Keratinocyte (primary cell): Measurements from ENCODE around the gene TM4SF5. TPM values are rescaled to one million over a fixed set of nuclear protein-coding genes. Genes with fewer than 3 reads are reported as not detected.

Experiments
- DNase-seq: peaks from one replicate; pipeline ENCODE4 v3.0.0-alpha.2; 2011; ENCODE audit warnings: low read depth, missing footprints, low spot score
- FAIRE-seq: peaks from 2 replicates; lab custom pipeline; 2011; peaks lifted over from hg19 to GRCh38; lab: Jason Lieb, UNC
- H2AFZ ChIP-seq: 2 replicates; pipeline ENCODE4 v1.6.0; 2012; ENCODE audit warnings: low read length, control low read depth, inconsistent platforms; ENCODE audit not compliant: control insufficient read depth
- H3K27ac ChIP-seq: 2 replicates; pipeline ENCODE4 v1.5.1; 2011; ENCODE audit warnings: low read length; ENCODE audit not compliant: control insufficient read depth, insufficient read depth
- H3K27me3 ChIP-seq: 3 replicates; pipeline ENCODE4 v1.6.0; 2011; ENCODE audit warnings: low read length; ENCODE audit not compliant: control insufficient read depth, insufficient read depth; ENCODE audit errors: extremely low read depth
- H3K36me3 ChIP-seq, 2 experiments: 2 replicates in 1 of 2; 3 replicates in 1 of 2; pipeline ENCODE4 v1.5.1; 2011; ENCODE audit warnings: low read length in 2 of 2, mild to moderate bottlenecking in 1 of 2; ENCODE audit not compliant: control insufficient read depth in 2 of 2, insufficient read depth in 2 of 2; ENCODE audit errors: extremely low read depth in 1 of 2
- H3K4me1 ChIP-seq: 3 replicates; pipeline ENCODE4 v1.5.1; 2011; ENCODE audit warnings: low read length; ENCODE audit not compliant: control insufficient read depth, insufficient read depth; ENCODE audit errors: extremely low read depth
- H3K4me2 ChIP-seq: 3 replicates; pipeline ENCODE4 v1.6.0; 2011; ENCODE audit warnings: low read depth, low read length; ENCODE audit not compliant: control insufficient read depth, insufficient read depth; ENCODE audit errors: extremely low read depth
- H3K4me3 ChIP-seq, 3 experiments: fragments of 200-600 bp in 1 of 3; sonication (generic) in 1 of 3; 2 replicates in 2 of 3; 3 replicates in 1 of 3; pipeline ENCODE4 v1.5.1; 2011 to 2016; ENCODE audit warnings: low read length in 3 of 3, mild to moderate bottlenecking in 3 of 3, control low read depth in 2 of 3, inconsistent platforms in 1 of 3, low read depth in 1 of 3, mixed read lengths in 1 of 3, mixed run types in 1 of 3, moderate library complexity in 1 of 3; ENCODE audit not compliant: control insufficient read depth in 2 of 3, insufficient read depth in 2 of 3; ENCODE audit errors: extremely low read depth in 1 of 3
- H3K79me2 ChIP-seq: 2 replicates; pipeline ENCODE4 v1.6.0; 2012; ENCODE audit warnings: low read length; ENCODE audit not compliant: control insufficient read depth, insufficient read depth
- H3K9ac ChIP-seq: 3 replicates; pipeline ENCODE4 v1.6.0; 2011; ENCODE audit warnings: low read length; ENCODE audit not compliant: control insufficient read depth, insufficient read depth; ENCODE audit errors: extremely low read depth
- H3K9me1 ChIP-seq: 3 replicates; pipeline ENCODE4 v1.6.0; 2011; ENCODE audit warnings: low read length; ENCODE audit not compliant: control insufficient read depth, insufficient read depth; ENCODE audit errors: extremely low read depth
- H3K9me3 ChIP-seq: 2 replicates; pipeline ENCODE4 v1.5.1; 2012; ENCODE audit warnings: low read depth, low read length; ENCODE audit not compliant: control insufficient read depth
- H4K20me1 ChIP-seq: 3 replicates; pipeline ENCODE4 v1.6.0; 2011; ENCODE audit warnings: low read length; ENCODE audit not compliant: control insufficient read depth, insufficient read depth; ENCODE audit errors: extremely low read depth
- CTCF ChIP-seq, 3 experiments: IDR thresholded peaks in 1 of 3; conservative IDR thresholded peaks in 1 of 3; optimal IDR thresholded peaks in 1 of 3; 2 replicates in 2 of 3; 3 replicates in 1 of 3; pipeline versions ENCODE3 to v1.5.1; 2011; ENCODE audit warnings: low read length in 3 of 3, mild to moderate bottlenecking in 3 of 3, moderate library complexity in 2 of 3, control low read depth in 1 of 3, inconsistent platforms in 1 of 3; ENCODE audit not compliant: insufficient read depth in 2 of 3; ENCODE audit errors: extremely low read depth in 1 of 3
- EZH2 ChIP-seq: IDR thresholded peaks from one replicate; pipeline ENCODE4 v1.6.1; 2012; ENCODE audit warnings: inconsistent platforms, mild to moderate bottlenecking, low read length, moderate library complexity
- dilution Hi-C: fragments of 300-500 bp; cut with MboI; formaldehyde crosslinking; loops from one replicate; pipeline ENCODE4 v1.7.0; 2020; ENCODE audit warnings: low sequenced_read_pairs; ENCODE audit not compliant: extremely low pct_ligation_motif_present
- polyA plus RNA-seq, 5 experiments: library from polyadenylated mRNA; depleted of rRNA in 3 of 5; stranded (reverse) in 3 of 5; stranded (forward) in 1 of 5; unstranded in 1 of 5; fragments of >200 nt; gene quantifications; 1 replicate in 1 of 5; 2 replicates in 3 of 5; 3 replicates in 1 of 5; pipeline versions ENCODE4 v1.2.1 to v1.2.3, GENCODE V29; 2011 to 2012; ENCODE audit warnings: missing spikeins in 2 of 5, low read depth in 1 of 5, low replicate concordance in 1 of 5

The TM4SF5 gene
- polyA plus RNA-seq, 1 donor (not counting 4 experiments of a cell fraction or from before 2014, with no cell fraction given), result not detected

GRCh38 chr17:4742629-4743028, 29.1 kb upstream of the TM4SF5 start:
- FAIRE-seq, result no peak
- H3K4me1 ChIP-seq, result peaks cover 14% of the 10 kb centered on the region
- no peak overlapping the region for H3K27ac ChIP-seq
- peaks cover 20% of the 10 kb centered on the region for H3K27me3 ChIP-seq
- H3K4me2 ChIP-seq, result no peak overlapping the region
- dilution Hi-C loops, result no loop called here
- H3K9me3 ChIP-seq, result no peaks in the 10 kb centered on the region
- no peaks in the 10 kb centered on the region for H3K79me2 ChIP-seq
- no peak overlapping the region for H3K4me3 ChIP-seq
- DNase-seq, result no peak
- no peaks in the 10 kb centered on the region for H4K20me1 ChIP-seq
- H3K9ac ChIP-seq, result no peak overlapping the region
- H3K9me1 ChIP-seq, result peaks cover 2% of the 10 kb centered on the region
- H2AFZ ChIP-seq, result no peak overlapping the region
- H3K36me3 ChIP-seq, result no peaks in the 10 kb centered on the region
- no peak for TF ChIP-seq EZH2
- TF ChIP-seq CTCF (optimal IDR thresholded peaks at IDR 0.05 in 1 of 3, IDR thresholded peaks at IDR 0.05 in 1 of 3, conservative IDR thresholded peaks at IDR 0.05 in 1 of 3; ENCODE audit: extremely low read depth in 1 of 3, insufficient read depth in 2 of 3, low read length in 3 of 3), result no peak

GRCh38 chr17:4743216-4743615, 28.5 kb upstream of the TM4SF5 start:
- H4K20me1 ChIP-seq, result no peaks in the 10 kb centered on the region
- no peak for TF ChIP-seq CTCF (optimal IDR thresholded peaks at IDR 0.05 in 1 of 3, IDR thresholded peaks at IDR 0.05 in 1 of 3, conservative IDR thresholded peaks at IDR 0.05 in 1 of 3; ENCODE audit: extremely low read depth in 1 of 3, insufficient read depth in 2 of 3, low read length in 3 of 3)
- TF ChIP-seq EZH2, result no peak
- no peak overlapping the region for H3K4me2 ChIP-seq
- H3K27ac ChIP-seq, result no peak overlapping the region
- H2AFZ ChIP-seq, result no peak overlapping the region
- FAIRE-seq (no peak), DNase-seq (no peak)
- H3K9me1 ChIP-seq, result peaks cover 2% of the 10 kb centered on the region
- H3K79me2 ChIP-seq, result no peaks in the 10 kb centered on the region
- no peak overlapping the region for H3K9ac ChIP-seq
- H3K27me3 ChIP-seq, result peaks cover 20% of the 10 kb centered on the region
- no peaks in the 10 kb centered on the region for H3K9me3 ChIP-seq
- no peak overlapping the region for H3K4me3 ChIP-seq
- H3K4me1 ChIP-seq, result peaks cover 11% of the 10 kb centered on the region
- H3K36me3 ChIP-seq, result no peaks in the 10 kb centered on the region
- dilution Hi-C loops, result no loop called here
